ENCODE results near the gene HCN3. TPM values are rescaled to one million over a fixed set of nuclear protein-coding genes. Genes with fewer than 3 reads are reported as not detected.
A peak's percentile ranks its signal among the peaks of the same experiment; 100 is the strongest.

The HCN3 gene
- total RNA-seq, 1 donor, result 1.4 TPM

- peak; percentile 99 for TF ChIP-seq CTCF (IDR thresholded peaks at IDR 0.05; ENCODE audit: insufficient read depth, low read length)
- DNase-seq (ENCODE audit: low read depth), result peak; percentile 92
- no peak overlapping the region for H3K4me3 ChIP-seq (ENCODE audit: low read depth, low read length)
These were observed 26.4 kb upstream of the HCN3 start for GRCh38 chr1:155250633-155251449.

- TF ChIP-seq CTCF (IDR thresholded peaks at IDR 0.05; ENCODE audit: insufficient read depth, low read length), result no peak
- no peak overlapping the region for H3K4me3 ChIP-seq (ENCODE audit: low read depth, low read length)
- DNase-seq (ENCODE audit: low read depth), result no peak
These were observed 25.7 kb upstream of the HCN3 start for GRCh38 chr1:155251566-155251965.

- peak overlapping the region; percentile 84 for H3K4me3 ChIP-seq (ENCODE audit: low read depth, low read length)
- no peak for DNase-seq (ENCODE audit: low read depth)
- no peak for TF ChIP-seq CTCF (IDR thresholded peaks at IDR 0.05; ENCODE audit: insufficient read depth, low read length)
These were observed 24.1 kb upstream of the HCN3 start for GRCh38 chr1:155253208-155253607.

- TF ChIP-seq CTCF (IDR thresholded peaks at IDR 0.05; ENCODE audit: insufficient read depth, low read length), result no peak
- peak overlapping the region; percentile 84 for H3K4me3 ChIP-seq (ENCODE audit: low read depth, low read length)
- DNase-seq (ENCODE audit: low read depth), result peak; percentile 15
These were observed 23.5 kb upstream of the HCN3 start for GRCh38 chr1:155253797-155254196.

- peak overlapping the region; percentile 84 for H3K4me3 ChIP-seq (ENCODE audit: low read depth, low read length)
- TF ChIP-seq CTCF (IDR thresholded peaks at IDR 0.05; ENCODE audit: insufficient read depth, low read length), result no peak
- no peak for DNase-seq (ENCODE audit: low read depth)
These were observed 23.0 kb upstream of the HCN3 start for GRCh38 chr1:155254228-155254713.

- no peak for TF ChIP-seq CTCF (IDR thresholded peaks at IDR 0.05; ENCODE audit: insufficient read depth, low read length)
- DNase-seq (ENCODE audit: low read depth), result no peak
These were observed 22.5 kb upstream of the HCN3 start for GRCh38 chr1:155254714-155255242.

More at GRCh38 chr1:155254714-155255242, 22.5 kb upstream of the HCN3 start:
- H3K4me3 ChIP-seq (ENCODE audit: low read depth, low read length), result peak overlapping the region; percentile 84

All from fibroblast of the aortic adventitia (primary cell).